ENCODE data around the gene SYT2. TPM values are rescaled to one million over a fixed set of nuclear protein-coding genes. Genes with fewer than 3 reads are reported as not detected.
A peak's percentile ranks its signal among the peaks of the same experiment; 100 is the strongest.

Gene SYT2
- total RNA-seq, 1 experiment from 2014 or later, result not detected

DNA sequence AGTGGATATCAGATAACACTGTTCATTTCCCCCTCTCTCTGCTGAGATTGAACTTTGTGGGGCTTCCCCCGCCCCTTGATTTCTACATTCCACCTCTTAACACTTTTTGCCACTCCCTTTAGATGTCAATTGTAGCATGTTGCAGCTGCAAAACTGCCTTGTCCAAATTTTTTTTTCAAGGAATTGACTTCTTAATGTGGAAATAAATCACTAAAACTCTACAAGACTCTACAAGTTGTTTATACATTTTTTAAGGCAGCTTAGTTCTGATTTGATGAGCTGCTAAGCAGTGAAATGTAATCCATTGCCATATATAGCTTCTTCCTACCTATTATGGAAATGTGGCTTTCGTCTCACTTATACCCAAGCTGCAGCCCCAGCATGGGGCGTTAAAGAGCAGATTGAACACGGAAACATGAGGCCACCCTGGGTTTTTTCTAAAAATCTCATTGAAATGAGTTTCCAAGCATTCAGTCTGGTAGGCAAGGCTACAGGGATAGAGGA lies 132.2 kb downstream of the SYT2 start:
- Histone ChIP-seq H3K36me3 (peaks cover 26% of the 10 kb centered on the region), H3K4me1 (replicated peaks) (peaks cover 62% of the 10 kb centered on the region), H3K27ac (peak overlapping the region; percentile 70), H3K9me3 (replicated peaks) (peaks cover 2% of the 10 kb centered on the region; the same call in 1 of the 2 replicates), H3K4me3 (no peak overlapping the region), H3K27me3 (replicated peaks) (no peaks in the 10 kb centered on the region)
- DNase-seq (ENCODE audit: low read depth in 1 of 2, low spot score in 2 of 2), result peak in 1 of 2 experiments; percentile 67

DNA sequence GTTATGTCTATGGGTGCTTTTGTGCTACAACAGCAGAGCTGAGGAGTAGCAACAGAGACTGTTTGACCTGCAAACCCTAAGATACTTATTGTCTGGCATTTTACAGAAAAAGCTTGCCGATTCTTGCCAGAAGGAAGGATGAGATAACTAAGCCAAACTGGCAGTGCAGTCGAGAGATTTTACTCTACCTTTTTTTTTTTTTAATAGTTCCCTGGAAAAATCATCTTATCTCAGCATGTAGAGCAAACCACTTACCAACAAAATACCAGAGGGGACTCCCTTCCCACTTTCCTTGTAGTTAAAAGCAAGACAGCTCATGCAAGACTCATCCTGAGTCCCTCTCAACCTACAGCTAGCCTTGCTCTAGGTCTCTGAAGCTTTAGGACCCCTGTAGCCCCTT lies 132.9 kb downstream of the SYT2 start:
- peaks cover 26% of the 10 kb centered on the region for H3K36me3 ChIP-seq
- no peak overlapping the region for H3K4me3 ChIP-seq
- DNase-seq (ENCODE audit: low read depth in 1 of 2, low spot score in 2 of 2), result peak in 1 of 2 experiments; percentile 48
- peaks cover 62% of the 10 kb centered on the region for H3K4me1 ChIP-seq (replicated peaks)
- H3K9me3 ChIP-seq (replicated peaks), result peaks cover 2% of the 10 kb centered on the region; the same call in 1 of the 2 replicates
- no peaks in the 10 kb centered on the region for H3K27me3 ChIP-seq (replicated peaks)
- H3K27ac ChIP-seq, result peak overlapping the region; percentile 70

DNA sequence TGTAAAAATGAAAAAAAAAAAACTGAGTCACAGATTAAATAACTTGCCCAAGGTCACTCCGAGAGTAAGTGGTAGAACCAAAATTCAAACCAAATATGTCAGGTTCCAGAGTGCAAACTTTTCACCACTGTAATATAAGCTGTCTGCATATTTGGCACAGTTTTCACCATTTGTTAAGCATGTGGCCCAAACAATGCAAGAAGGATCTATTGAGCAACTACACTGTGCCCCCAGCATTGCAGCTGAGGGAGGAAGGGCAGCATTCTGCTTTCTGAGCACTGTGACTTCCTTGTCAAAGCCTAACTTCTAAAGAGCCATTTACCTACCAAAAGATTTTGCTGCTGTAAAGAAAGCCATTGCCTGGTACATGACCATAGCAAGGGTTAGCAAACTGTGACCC lies 133.4 kb downstream of the SYT2 start:
- Histone ChIP-seq H3K27me3 (replicated peaks) (no peaks in the 10 kb centered on the region), H3K4me1 (replicated peaks) (peaks cover 62% of the 10 kb centered on the region), H3K9me3 (replicated peaks) (peaks cover 2% of the 10 kb centered on the region; the same call in 1 of the 2 replicates), H3K27ac (peak overlapping the region; percentile 70), H3K36me3 (peaks cover 24% of the 10 kb centered on the region), H3K4me3 (no peak overlapping the region)
- peak; percentile 62 to 68 for DNase-seq (ENCODE audit: low read depth in 1 of 2, low spot score in 2 of 2)

GRCh38 chr1:202575918-202576653 lies 134.2 kb downstream of the SYT2 start:
- peak overlapping the region; percentile 70 for H3K27ac ChIP-seq
- peaks cover 62% of the 10 kb centered on the region for H3K4me1 ChIP-seq (replicated peaks)
- no peak for DNase-seq (ENCODE audit: low read depth in 1 of 2, low spot score in 2 of 2)
- no peaks in the 10 kb centered on the region for H3K27me3 ChIP-seq (replicated peaks)
- H3K4me3 ChIP-seq, result no peak overlapping the region
- H3K9me3 ChIP-seq (replicated peaks), result peaks cover 2% of the 10 kb centered on the region; the same call in 1 of the 2 replicates
- peaks cover 16% of the 10 kb centered on the region for H3K36me3 ChIP-seq

DNA sequence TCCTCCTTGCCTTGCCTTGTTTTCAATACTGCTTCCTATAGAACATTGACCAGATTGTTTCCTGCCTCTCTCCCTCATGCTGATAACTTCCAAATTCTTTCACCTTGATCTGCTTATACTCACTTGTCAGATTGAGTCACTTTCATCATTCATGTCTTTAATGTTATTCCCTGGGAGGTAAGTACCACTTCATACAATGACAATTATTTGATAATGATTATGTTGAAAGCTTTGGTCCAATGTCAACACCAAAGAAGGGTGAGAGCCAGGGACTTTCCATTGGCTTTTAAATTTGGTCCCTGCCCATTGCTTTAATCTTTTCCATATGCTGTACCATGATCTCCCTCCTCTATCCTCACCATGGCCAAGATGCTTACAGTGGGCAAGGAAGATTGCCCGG lies 137.4 kb downstream of the SYT2 start:
- Histone ChIP-seq H3K27ac (no peak overlapping the region), H3K9me3 (replicated peaks) (no peaks in the 10 kb centered on the region), H3K36me3 (0 out of 2 replicates have a peak, but pooled peaks cover 4% of the 10 kb centered on the region), H3K27me3 (replicated peaks) (no peaks in the 10 kb centered on the region), H3K4me1 (replicated peaks) (peaks cover 46% of the 10 kb centered on the region), H3K4me3 (no peak overlapping the region)
- no peak for DNase-seq (ENCODE audit: low read depth in 1 of 2, low spot score in 2 of 2)

GRCh38 chr1:202571719-202572339 lies 138.4 kb downstream of the SYT2 start:
- no peaks in the 10 kb centered on the region for H3K27me3 ChIP-seq (replicated peaks)
- no peak overlapping the region for H3K4me3 ChIP-seq
- no peak overlapping the region for H3K27ac ChIP-seq
- H3K4me1 ChIP-seq (replicated peaks), result peaks cover 46% of the 10 kb centered on the region
- no peaks in the 10 kb centered on the region for H3K9me3 ChIP-seq (replicated peaks)
- peak in 1 of 2 experiments; percentile 24 for DNase-seq (ENCODE audit: low read depth in 1 of 2, low spot score in 2 of 2)
- H3K36me3 ChIP-seq, result 0 out of 2 replicates have a peak, but pooled peaks cover 4% of the 10 kb centered on the region

GRCh38 chr1:202569393-202570322 lies 140.6 kb downstream of the SYT2 start:
- peaks cover 9% of the 10 kb centered on the region; the same call in 1 of the 2 replicates for H3K36me3 ChIP-seq
- H3K27me3 ChIP-seq (replicated peaks), result no peaks in the 10 kb centered on the region
- H3K4me3 ChIP-seq, result no peak overlapping the region
- no peak for DNase-seq (ENCODE audit: low read depth in 1 of 2, low spot score in 2 of 2)
- H3K27ac ChIP-seq, result 0 out of 2 replicates have a peak overlapping the region, but pooled peaks have one; percentile 92
- H3K4me1 ChIP-seq (replicated peaks), result peaks cover 41% of the 10 kb centered on the region
- no peaks in the 10 kb centered on the region for H3K9me3 ChIP-seq (replicated peaks)

DNA sequence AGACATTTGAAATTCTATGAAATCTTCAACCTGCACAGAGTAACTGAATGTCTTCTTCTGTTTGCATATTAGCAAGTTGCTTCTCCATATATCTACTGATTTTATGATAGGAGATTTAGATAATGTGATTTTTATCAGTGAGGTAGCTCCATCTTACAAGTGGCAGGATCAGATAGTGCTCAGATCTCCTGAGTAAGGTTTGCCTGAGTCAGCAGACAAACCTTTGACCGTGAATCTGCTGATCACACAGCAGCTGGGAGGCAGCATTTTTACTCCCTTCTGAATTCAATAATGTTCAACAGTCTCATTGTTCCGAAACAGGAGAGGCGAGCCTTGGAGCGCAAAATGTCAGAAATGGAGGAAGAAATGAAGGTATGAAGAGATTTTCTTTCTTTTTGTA lies 141.4 kb downstream of the SYT2 start:
- H3K9me3 ChIP-seq (replicated peaks), result no peaks in the 10 kb centered on the region
- peaks cover 15% of the 10 kb centered on the region; the same call in 1 of the 2 replicates for H3K36me3 ChIP-seq
- H3K27me3 ChIP-seq (replicated peaks), result no peaks in the 10 kb centered on the region
- H3K4me3 ChIP-seq, result no peak overlapping the region
- H3K4me1 ChIP-seq (replicated peaks), result peaks cover 37% of the 10 kb centered on the region
- peak overlapping the region; percentile 92 for H3K27ac ChIP-seq
- no peak for DNase-seq (ENCODE audit: low read depth in 1 of 2, low spot score in 2 of 2)

DNA sequence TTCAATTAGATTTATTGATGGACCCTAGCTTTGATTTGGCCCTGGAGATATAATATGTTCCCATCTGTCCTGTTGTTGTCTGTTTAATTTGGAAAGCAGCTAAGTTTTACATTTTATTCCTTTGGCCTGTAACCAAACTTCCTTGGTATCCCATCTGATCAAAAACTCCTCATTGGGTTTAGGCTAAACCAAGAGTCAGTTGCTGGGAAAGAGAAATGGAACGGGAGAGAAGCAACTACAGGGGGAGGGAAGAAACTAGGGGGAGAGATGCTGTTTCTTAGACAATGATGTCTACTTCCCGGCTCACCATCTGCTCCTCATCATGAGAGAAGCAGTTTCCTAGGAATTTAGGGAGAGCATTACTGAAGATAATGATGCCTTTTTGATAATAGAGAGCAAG lies 141.8 kb downstream of the SYT2 start:
- peak in 1 of 2 experiments; percentile 27 for DNase-seq (ENCODE audit: low read depth in 1 of 2, low spot score in 2 of 2)

GRCh38 chr1:202567738-202568137 lies 142.5 kb downstream of the SYT2 start:
- DNase-seq (ENCODE audit: low read depth in 1 of 2, low spot score in 2 of 2), result peak; percentile 63 to 93
- H3K27ac ChIP-seq, result peak overlapping the region; percentile 92
- no peak overlapping the region for H3K4me3 ChIP-seq

More for the DNA sequence above, 141.8 kb downstream of the SYT2 start:
- H3K36me3 ChIP-seq, result peaks cover 15% of the 10 kb centered on the region; the same call in 1 of the 2 replicates
- no peaks in the 10 kb centered on the region for H3K9me3 ChIP-seq (replicated peaks)
- no peak overlapping the region for H3K4me3 ChIP-seq
- H3K4me1 ChIP-seq (replicated peaks), result peaks cover 37% of the 10 kb centered on the region
- peak overlapping the region; percentile 92 for H3K27ac ChIP-seq
- H3K27me3 ChIP-seq (replicated peaks), result no peaks in the 10 kb centered on the region

DNA sequence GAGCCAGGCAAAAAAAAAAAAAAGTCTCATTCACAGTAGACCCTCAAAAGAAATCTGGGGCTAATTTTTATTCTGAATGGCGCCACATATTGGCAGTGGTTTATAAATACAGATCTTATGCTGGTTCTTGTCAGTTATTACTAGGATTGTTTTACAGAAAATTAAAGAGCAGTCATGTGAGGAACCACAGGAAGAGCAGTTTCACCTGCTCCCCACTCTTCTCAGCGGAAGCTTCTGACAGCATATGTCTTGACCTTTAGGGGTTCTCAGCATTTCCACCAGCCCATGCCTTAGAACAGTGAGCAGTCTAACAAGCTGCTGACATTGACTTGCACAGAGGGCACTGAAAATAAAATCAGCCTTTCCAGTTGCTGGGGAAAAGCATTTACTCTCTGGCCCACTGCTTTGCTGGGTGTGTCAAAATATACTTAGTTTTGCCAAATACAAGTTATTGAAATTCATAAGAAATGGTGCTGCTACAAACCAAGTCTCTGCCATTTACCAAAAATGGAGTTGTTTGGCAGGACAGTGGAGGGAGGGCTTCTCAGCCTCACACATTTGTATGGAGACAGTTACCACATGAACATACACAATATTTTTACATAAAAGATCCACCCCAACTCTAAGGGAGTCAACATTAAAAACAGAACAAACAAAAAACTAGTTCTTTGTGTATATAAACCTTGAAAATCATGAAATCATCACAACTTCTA lies 144.2 kb downstream of the SYT2 start:
- peak overlapping the region; percentile 92 for H3K27ac ChIP-seq

More at GRCh38 chr1:202567738-202568137, 142.5 kb downstream of the SYT2 start:
- Histone ChIP-seq H3K36me3 (peaks cover 15% of the 10 kb centered on the region; the same call in 1 of the 2 replicates), H3K9me3 (replicated peaks) (no peaks in the 10 kb centered on the region), H3K4me1 (replicated peaks) (peaks cover 37% of the 10 kb centered on the region), H3K27me3 (replicated peaks) (no peaks in the 10 kb centered on the region)

GRCh38 chr1:202564958-202565495 lies 145.2 kb downstream of the SYT2 start:
- Histone ChIP-seq H3K27ac (no peak overlapping the region), H3K4me1 (replicated peaks) (peaks cover 37% of the 10 kb centered on the region), H3K27me3 (replicated peaks) (no peaks in the 10 kb centered on the region), H3K4me3 (no peak overlapping the region), H3K36me3 (peaks cover 15% of the 10 kb centered on the region; the same call in 1 of the 2 replicates), H3K9me3 (replicated peaks) (no peaks in the 10 kb centered on the region)
- DNase-seq (ENCODE audit: low read depth in 1 of 2, low spot score in 2 of 2), result no peak

More for the DNA sequence above, 144.2 kb downstream of the SYT2 start:
- Histone ChIP-seq H3K4me1 (replicated peaks) (peaks cover 37% of the 10 kb centered on the region), H3K36me3 (peaks cover 15% of the 10 kb centered on the region; the same call in 1 of the 2 replicates), H3K4me3 (no peak overlapping the region), H3K27me3 (replicated peaks) (no peaks in the 10 kb centered on the region), H3K9me3 (replicated peaks) (no peaks in the 10 kb centered on the region)
- no peak for DNase-seq (ENCODE audit: low read depth in 1 of 2, low spot score in 2 of 2)
